Right lobe of liver (tissue), 6 donors: ENCODE data around the gene AHDC1. TPM values are rescaled to one million over a fixed set of nuclear protein-coding genes. Genes with fewer than 3 reads are reported as not detected.

Experiments
- ATAC-seq, 4 donors: fragments of 200-7000 bp; cut with Tn5 transposase; one replicate each; pipeline ENCODE4 v1.9.1; 2020; ENCODE audit warnings: mild to moderate bottlenecking in 4 of 4, moderate library complexity in 4 of 4
- DNase-seq, 3 donors: peaks; one replicate each; pipeline ENCODE4 v3.0.0-alpha.2; 2020
- H3K27ac ChIP-seq, 3 donors: fragments of 200-600 bp; one replicate each; pipeline ENCODE4 v1.8.0; 2022
- H3K27me3 ChIP-seq, 2 donors: fragments of 200-600 bp; one replicate each; pipeline ENCODE4 v1.8.0; 2022
- H3K36me3 ChIP-seq, 4 donors: fragments of 200-600 bp; sonication (generic) in 1 of 4; one replicate each; pipeline versions ENCODE4 v1.5.1 to v1.8.0; 2017 to 2022; ENCODE audit warnings: control low read depth in 1 of 4
- H3K4me1 ChIP-seq, 4 donors: fragments of 200-600 bp; sonication (generic) in 1 of 4; one replicate each; pipeline versions ENCODE4 v1.5.1 to v1.8.0; 2017 to 2022; ENCODE audit warnings: control low read depth in 1 of 4
- H3K4me3 ChIP-seq, 3 donors: fragments of 200-600 bp; one replicate each; pipeline ENCODE4 v1.8.0; 2022
- H3K9me3 ChIP-seq, 4 donors: fragments of 200-600 bp; sonication (generic) in 1 of 4; one replicate each; pipeline versions ENCODE4 v1.5.1 to v1.8.0; 2017 to 2022; ENCODE audit warnings: control low read depth in 1 of 4
- CTCF ChIP-seq, 4 donors: fragments of 200-600 bp in 3 of 4; fragments of 450-650 bp in 1 of 4; IDR thresholded peaks; one replicate each; pipeline versions ENCODE4 v1.5.1 to v1.8.0; 2016 to 2022; ENCODE audit warnings: antibody characterized with exemption in 4 of 4, mild to moderate bottlenecking in 2 of 4
- POLR2A ChIP-seq: fragments of 450-650 bp; IDR thresholded peaks from one replicate; pipeline ENCODE4 v1.6.1; 2017; ENCODE audit warnings: antibody characterized with exemption, mild to moderate bottlenecking
- WGBS: methylation state at CpG from one replicate; pipeline ENCODE4 v1.1.6; 2018; ENCODE audit warnings: low coverage, low lambda C conversion rate; ENCODE audit not compliant: insufficient coverage; ENCODE audit errors: missing lambda C conversion rate; 5-methylcytosine and 5-hydroxymethylcytosine counted together
- intact Hi-C, 2 donors: fragments of 100-400 bp; cut with DNase I; formaldehyde crosslinking; loops; one replicate each; pipeline versions ENCODE4 v1.11.2 to v1.14.1; 2022
- total RNA-seq, 6 experiments: library from RNA; depleted of rRNA in 2 of 6; stranded (reverse); fragments of >200 nt in 2 of 6; fragmentation: NEBNext Ultra II Directional in 3 of 6; extraction: Animal tissue kit (Norgen Biotek cat#: 25700) in 3 of 6; gene quantifications; one replicate each; pipeline versions ENCODE4 v1.1.0 to v1.2.4, GENCODE V29; 2016 to 2023
- donor health status: DM: no; HTN: yes; CAD: no.
- donor health status: DM: no; HTN: no; CAD: no.
- donor health status: DM: no; HTN: no; CAD: no.
- donor health status: DM: no; HTN: yes; CAD: no.
- donor health status: DM: no; HTN: yes; CAD: no.

Gene AHDC1
- total RNA-seq, 6 experiments from 2014 or later, result 5.5 to 21.3 (median 10.9) TPM

DNA sequence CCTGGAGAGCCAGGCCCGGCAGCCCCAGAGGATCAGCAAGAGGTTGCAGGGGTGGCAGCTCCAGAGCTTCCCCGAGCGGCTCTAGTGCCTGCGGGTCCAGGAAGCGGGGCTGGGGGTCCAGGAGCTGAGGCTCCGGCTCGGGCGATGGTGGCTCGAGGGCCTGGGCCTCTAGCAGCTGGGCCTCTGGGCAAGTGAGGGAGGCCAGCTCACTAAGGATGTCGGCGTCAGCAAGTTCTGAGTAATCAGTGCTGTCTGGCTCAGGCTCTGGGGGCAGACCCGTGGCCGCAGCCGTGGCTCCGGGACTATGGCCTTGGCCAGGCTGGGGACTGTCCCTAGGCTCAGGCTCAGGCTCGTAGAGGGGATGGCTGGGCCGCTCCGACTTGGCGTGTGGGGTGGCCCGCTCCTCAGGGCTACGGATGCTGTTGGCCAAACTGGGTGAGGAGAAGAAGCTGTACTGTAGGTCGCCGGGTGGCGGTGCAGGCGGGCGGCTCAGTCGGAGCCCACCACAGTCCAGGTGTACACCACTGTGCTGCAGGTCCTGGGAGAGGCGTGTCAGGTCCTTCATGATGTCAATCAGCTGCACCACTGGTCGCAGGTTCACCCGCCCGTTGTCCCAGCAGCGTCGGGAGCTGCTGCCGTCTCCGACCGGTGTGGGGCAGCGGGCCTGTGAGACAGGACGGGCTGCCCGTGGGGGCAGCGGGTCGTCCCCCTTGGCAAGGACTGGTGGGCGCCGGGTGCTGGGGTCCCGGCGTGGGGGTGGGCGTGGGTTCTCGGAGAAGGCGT, 52.6 kb downstream of the AHDC1 start:
- Histone ChIP-seq H3K36me3 (peaks cover 0 to 17% (median 2%) of the 10 kb centered on the region in 4 donors), H3K27ac (no peak overlapping the region), H3K4me1 (peaks cover 0 to 12% (median 0%) of the 10 kb centered on the region in 4 donors), H3K27me3 (no peaks in the 10 kb centered on the region), H3K9me3 (no peaks in the 10 kb centered on the region), H3K4me3 (no peak overlapping the region)
- no peak for DNase-seq
- ATAC-seq, result no peak
- TF ChIP-seq POLR2A (no peak), CTCF (IDR thresholded peaks at IDR 0.05) (no peak)
- WGBS, result no CpG with 5 or more reads among the region's 48 CpGs
- intact Hi-C loops, result loop anchor here (5.0 to 10.0 kb wide), 2 partner anchors 51 to 113 kb away; partner anchors contain the start of gene AHDC1 (in 1 of the 2)

- Histone ChIP-seq H3K9me3 (no peaks in the 10 kb centered on the region), H3K4me1 (peaks cover 0 to 7% (median 0%) of the 10 kb centered on the region in 4 donors), H3K27me3 (no peaks in the 10 kb centered on the region), H3K27ac (no peak overlapping the region), H3K36me3 (peaks cover 0 to 17% (median 2%) of the 10 kb centered on the region in 4 donors), H3K4me3 (no peak overlapping the region)
- ATAC-seq, result no peak
- intact Hi-C loops, result loop anchor here (5.0 to 10.0 kb wide), 2 partner anchors 52 to 114 kb away; partner anchors contain the start of gene AHDC1 (in 1 of the 2)
- WGBS, result 100% methylated on average over 1 of the region's 44 CpGs
- no peak for TF ChIP-seq CTCF (IDR thresholded peaks at IDR 0.05)
- no peak for TF ChIP-seq POLR2A
- no peak for DNase-seq
Observed at GRCh38 chr1:27550510-27551169, 53.3 kb downstream of the AHDC1 start.

- no peak for ATAC-seq
- H3K36me3 ChIP-seq, result peaks cover 0 to 17% (median 2%) of the 10 kb centered on the region in 4 donors
- no peaks in the 10 kb centered on the region for H3K9me3 ChIP-seq
- DNase-seq, result no peak
- WGBS, result 95% methylated on average over 9 of the region's 38 CpGs
- no peak overlapping the region for H3K4me3 ChIP-seq
- peaks cover 0 to 3% (median 0%) of the 10 kb centered on the region in 4 donors for H3K4me1 ChIP-seq
- no peaks in the 10 kb centered on the region for H3K27me3 ChIP-seq
- TF ChIP-seq CTCF (IDR thresholded peaks at IDR 0.05) (no peak), POLR2A (no peak)
- H3K27ac ChIP-seq, result no peak overlapping the region
- intact Hi-C loops, result loop anchor here (5.0 to 10.0 kb wide), 2 partner anchors 52 to 115 kb away; partner anchors contain the start of gene AHDC1 (in 1 of the 2)
Observed at GRCh38 chr1:27549807-27550408, 54.0 kb downstream of the AHDC1 start.

- ATAC-seq (peak; percentile 52 to 77 (median 76)), DNase-seq (peak in 2 of 3 donors; percentile 70 to 76)
- intact Hi-C loops, result no loop called here
- H3K4me3 ChIP-seq, result no peak overlapping the region
- H3K9me3 ChIP-seq, result no peaks in the 10 kb centered on the region
- H3K27me3 ChIP-seq, result no peaks in the 10 kb centered on the region
- 73% methylated on average over 5 of the region's 45 CpGs for WGBS
- H3K4me1 ChIP-seq, result no peaks in the 10 kb centered on the region
- TF ChIP-seq CTCF (IDR thresholded peaks at IDR 0.05), result no peak
- no peak for TF ChIP-seq POLR2A
- peaks cover 0 to 17% (median 2%) of the 10 kb centered on the region in 4 donors for H3K36me3 ChIP-seq
- no peak overlapping the region for H3K27ac ChIP-seq
Observed at GRCh38 chr1:27548858-27549719, 54.9 kb downstream of the AHDC1 start.
